BLaER1 treated with 17β-estradiol and CSF1 and Interleukin-3, amounts not matched to agents 10 nM and 100 nM (cell line): ENCODE data around the gene TCF4.

ENCODE experiments used
- H3K27ac ChIP-seq, 11 experiments: shearing (Covaris generic); formaldehyde crosslinking; 2 replicates each; pipeline ENCODE4 v1.8.1; 2022
- H3K27me3 ChIP-seq, 11 experiments: shearing (Covaris generic); formaldehyde crosslinking; 2 replicates each; pipeline ENCODE4 v1.8.1; 2022
- H3K36me3 ChIP-seq, 11 experiments: shearing (Covaris generic); formaldehyde crosslinking; 2 replicates each; pipeline ENCODE4 v1.8.1; 2022
- H3K4me1 ChIP-seq, 10 experiments: shearing (Covaris generic); formaldehyde crosslinking; 2 replicates each; pipeline ENCODE4 v1.8.1; 2022
- H3K4me2 ChIP-seq, 11 experiments: shearing (Covaris generic); formaldehyde crosslinking; 2 replicates each; pipeline ENCODE4 v1.8.1; 2022
- H3K4me3 ChIP-seq, 10 experiments: shearing (Covaris generic); formaldehyde crosslinking; 2 replicates each; pipeline ENCODE4 v1.8.1; 2022
- H3K9ac ChIP-seq, 11 experiments: shearing (Covaris generic); formaldehyde crosslinking; 2 replicates each; pipeline ENCODE4 v1.8.1; 2022
- H3K9me3 ChIP-seq, 11 experiments: shearing (Covaris generic); formaldehyde crosslinking; replicated peaks in 1 of 11; 2 replicates each; pipeline ENCODE4 v1.8.1; 2022
- H4K20me1 ChIP-seq, 11 experiments: shearing (Covaris generic); formaldehyde crosslinking; 2 replicates each; pipeline ENCODE4 v1.8.1; 2022
- Cebpa-rat ChIP-seq, 11 experiments: shearing (Covaris generic); IDR thresholded peaks; 2 replicates each; pipeline ENCODE4 v1.8.1; 2022

The TCF4 gene

GRCh38 chr18:55407191-55407590 is 180.8 kb downstream of the TCF4 start:
- Histone ChIP-seq H3K27ac (no peak overlapping the region), H3K36me3 (peaks cover 8 to 89% (median 63%) of the 10 kb centered on the region in 11 experiments; a peak in 19 of 22 replicates)

GRCh38 chr18:55406451-55406991 is 181.5 kb downstream of the TCF4 start:
- no peak overlapping the region for H3K4me3 ChIP-seq
- no peaks in the 10 kb centered on the region for H3K27me3 ChIP-seq
- H3K9ac ChIP-seq, result no peak overlapping the region
- no peaks in the 10 kb centered on the region for H3K9me3 ChIP-seq
- TF ChIP-seq Cebpa-rat (IDR thresholded peaks at IDR 0.05), result no peak
- H3K36me3 ChIP-seq, result peaks cover 12 to 89% (median 67%) of the 10 kb centered on the region in 11 experiments
- peaks cover 0 to 100% (median 98%) of the 10 kb centered on the region in 11 experiments; a peak in 15 of 22 replicates for H4K20me1 ChIP-seq
- 0 out of 22 replicates have a peak overlapping the region, but pooled peaks of 1 of the 11 experiments have one; percentile 13 for H3K4me2 ChIP-seq
- no peak overlapping the region for H3K27ac ChIP-seq
- peaks cover 0 to 19% (median 5%) of the 10 kb centered on the region in 10 experiments; a peak in 7 of 20 replicates for H3K4me1 ChIP-seq

More at GRCh38 chr18:55407191-55407590, 180.8 kb downstream of the TCF4 start:
- no peak for TF ChIP-seq Cebpa-rat (IDR thresholded peaks at IDR 0.05)
- Histone ChIP-seq H3K9ac (no peak overlapping the region), H4K20me1 (peaks cover 0 to 100% (median 95%) of the 10 kb centered on the region in 11 experiments; a peak in 15 of 22 replicates), H3K4me3 (no peak overlapping the region), H3K4me1 (peaks cover 0 to 19% (median 5%) of the 10 kb centered on the region in 10 experiments; a peak in 7 of 20 replicates), H3K4me2 (no peak overlapping the region), H3K9me3 (no peaks in the 10 kb centered on the region), H3K27me3 (no peaks in the 10 kb centered on the region)

DNA sequence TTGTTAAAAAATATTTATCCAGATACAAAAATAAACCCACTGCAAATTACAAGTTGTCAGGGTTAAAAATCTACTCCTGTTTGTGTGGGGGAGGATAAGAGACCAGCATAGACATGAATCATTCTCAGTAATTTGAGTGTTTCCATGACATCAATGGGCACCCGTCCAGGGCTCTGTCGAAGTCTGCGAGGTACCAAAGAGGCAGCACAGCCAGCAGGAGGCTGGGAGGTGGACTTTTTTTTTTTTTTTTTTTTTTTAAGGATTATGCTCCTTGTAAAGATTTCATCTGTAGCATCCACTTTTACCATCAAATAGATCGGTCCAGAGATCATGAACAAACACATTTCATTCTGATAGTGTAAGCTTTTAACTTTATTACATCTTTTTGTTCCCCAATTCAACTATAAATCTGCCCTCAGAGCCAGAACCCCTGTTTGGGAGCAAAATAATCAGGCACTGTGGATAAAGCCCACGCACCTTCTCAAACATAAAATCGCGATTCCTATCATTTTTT is 182.0 kb downstream of the TCF4 start:
- H3K9ac ChIP-seq, result no peak overlapping the region
- no peaks in the 10 kb centered on the region for H3K9me3 ChIP-seq
- no peak overlapping the region for H3K4me3 ChIP-seq
- H3K4me2 ChIP-seq, result peak overlapping the region in 2 of 11 experiments; percentile 0 to 13; a peak in 1 of 22 replicates
- peaks cover 0 to 19% (median 5%) of the 10 kb centered on the region in 10 experiments; a peak in 7 of 20 replicates for H3K4me1 ChIP-seq
- no peak overlapping the region for H3K27ac ChIP-seq
- TF ChIP-seq Cebpa-rat (IDR thresholded peaks at IDR 0.05), result no peak
- H3K27me3 ChIP-seq, result no peaks in the 10 kb centered on the region
- peaks cover 15 to 90% (median 72%) of the 10 kb centered on the region in 11 experiments for H3K36me3 ChIP-seq
- peaks cover 0 to 100% (median 98%) of the 10 kb centered on the region in 11 experiments; a peak in 15 of 22 replicates for H4K20me1 ChIP-seq

DNA sequence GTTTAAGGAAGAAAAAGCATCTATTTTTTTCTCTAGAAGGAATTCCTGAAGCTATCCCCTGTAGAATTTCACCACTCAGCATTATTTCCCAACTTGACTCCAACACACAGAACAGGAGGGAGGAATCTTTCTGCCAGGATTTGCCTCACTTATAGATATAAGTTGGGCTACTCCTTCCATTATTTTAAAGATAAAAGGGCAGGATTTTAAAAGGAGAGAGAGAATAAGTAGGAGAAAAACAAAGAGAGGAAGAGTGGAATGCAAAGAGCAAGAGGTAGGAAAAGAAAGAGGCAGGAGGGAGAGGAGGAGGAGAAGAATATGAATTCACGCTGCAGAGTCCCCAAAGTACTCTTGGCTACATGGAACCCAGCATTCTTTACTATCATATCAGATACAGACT is 182.5 kb downstream of the TCF4 start:
- Histone ChIP-seq H3K27me3 (no peaks in the 10 kb centered on the region), H3K27ac (no peak overlapping the region), H3K9ac (no peak overlapping the region), H4K20me1 (peaks cover 0 to 100% (median 98%) of the 10 kb centered on the region in 11 experiments; a peak in 15 of 22 replicates), H3K9me3 (no peaks in the 10 kb centered on the region), H3K36me3 (peaks cover 19 to 90% (median 72%) of the 10 kb centered on the region in 11 experiments), H3K4me1 (peaks cover 0 to 19% (median 5%) of the 10 kb centered on the region in 10 experiments; a peak in 7 of 20 replicates), H3K4me3 (no peak overlapping the region), H3K4me2 (peak overlapping the region in 2 of 11 experiments; percentile 0 to 13; a peak in 1 of 22 replicates)
- TF ChIP-seq Cebpa-rat (IDR thresholded peaks at IDR 0.05), result no peak

GRCh38 chr18:55404832-55405465 is 183.0 kb downstream of the TCF4 start:
- no peak for TF ChIP-seq Cebpa-rat (IDR thresholded peaks at IDR 0.05)
- peaks cover 0 to 19% (median 4%) of the 10 kb centered on the region in 10 experiments; a peak in 7 of 20 replicates for H3K4me1 ChIP-seq
- H3K9me3 ChIP-seq, result no peaks in the 10 kb centered on the region
- H4K20me1 ChIP-seq, result peaks cover 0 to 100% (median 97%) of the 10 kb centered on the region in 11 experiments; a peak in 15 of 22 replicates
- no peak overlapping the region for H3K9ac ChIP-seq
- peaks cover 18 to 89% (median 74%) of the 10 kb centered on the region in 11 experiments for H3K36me3 ChIP-seq
- H3K4me2 ChIP-seq, result 0 out of 22 replicates have a peak overlapping the region, but pooled peaks of 1 of the 11 experiments have one; percentile 0
- no peak overlapping the region for H3K4me3 ChIP-seq
- no peaks in the 10 kb centered on the region for H3K27me3 ChIP-seq
- no peak overlapping the region for H3K27ac ChIP-seq

- Histone ChIP-seq H3K9ac (no peak overlapping the region), H3K36me3 (peaks cover 16 to 92% (median 73%) of the 10 kb centered on the region in 11 experiments; a peak in 21 of 22 replicates), H3K9me3 (no peaks in the 10 kb centered on the region), H3K4me1 (peaks cover 0 to 19% (median 4%) of the 10 kb centered on the region in 10 experiments; a peak in 7 of 20 replicates), H3K4me3 (no peak overlapping the region), H3K4me2 (no peak overlapping the region), H3K27ac (no peak overlapping the region), H4K20me1 (peaks cover 0 to 100% (median 96%) of the 10 kb centered on the region in 11 experiments; a peak in 15 of 22 replicates), H3K27me3 (no peaks in the 10 kb centered on the region)
- no peak for TF ChIP-seq Cebpa-rat (IDR thresholded peaks at IDR 0.05)
These were observed 183.7 kb downstream of the TCF4 start for GRCh38 chr18:55404136-55404830.

DNA sequence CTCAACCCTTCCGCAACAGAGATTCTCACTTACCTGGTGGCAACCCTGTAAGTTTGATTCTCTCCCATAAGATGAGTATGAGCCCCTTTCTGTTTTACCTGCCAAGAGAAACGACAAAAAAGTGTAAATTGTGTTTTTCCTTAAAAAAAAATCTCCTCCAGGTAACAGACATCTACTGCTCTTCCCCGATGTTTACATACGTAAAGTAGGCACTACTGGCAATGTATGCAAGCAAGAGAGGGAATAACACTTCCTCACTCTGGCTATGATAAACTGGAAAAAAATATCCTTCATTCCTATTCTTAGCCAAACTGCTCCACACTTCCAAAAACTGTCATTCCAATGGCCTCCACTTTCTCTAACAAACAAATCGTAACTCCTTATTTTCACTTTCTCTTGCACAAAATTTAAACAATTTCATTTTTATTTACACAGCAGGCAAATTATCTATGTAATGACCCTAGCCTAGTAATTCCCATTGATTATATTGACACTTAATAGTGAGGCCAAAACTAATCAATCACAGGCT is 184.5 kb downstream of the TCF4 start:
- Histone ChIP-seq H3K36me3 (peaks cover 16 to 92% (median 74%) of the 10 kb centered on the region in 11 experiments; a peak in 21 of 22 replicates), H3K27ac (no peak overlapping the region), H3K27me3 (no peaks in the 10 kb centered on the region), H3K9ac (no peak overlapping the region), H3K4me3 (no peak overlapping the region), H4K20me1 (peaks cover 0 to 100% (median 96%) of the 10 kb centered on the region in 11 experiments; a peak in 15 of 22 replicates), H3K4me1 (peaks cover 0 to 19% (median 4%) of the 10 kb centered on the region in 10 experiments; a peak in 7 of 20 replicates), H3K4me2 (no peak overlapping the region), H3K9me3 (no peaks in the 10 kb centered on the region)
- TF ChIP-seq Cebpa-rat (IDR thresholded peaks at IDR 0.05), result no peak

GRCh38 chr18:55402731-55403405 is 185.1 kb downstream of the TCF4 start:
- TF ChIP-seq Cebpa-rat (IDR thresholded peaks at IDR 0.05), result no peak
- H3K9me3 ChIP-seq, result no peaks in the 10 kb centered on the region
- H3K4me3 ChIP-seq, result no peak overlapping the region
- H3K4me1 ChIP-seq, result peaks cover 0 to 19% (median 4%) of the 10 kb centered on the region in 10 experiments; a peak in 7 of 20 replicates
- no peak overlapping the region for H3K4me2 ChIP-seq
- no peaks in the 10 kb centered on the region for H3K27me3 ChIP-seq
- H3K36me3 ChIP-seq, result peaks cover 16 to 93% (median 73%) of the 10 kb centered on the region in 11 experiments; a peak in 21 of 22 replicates
- no peak overlapping the region for H3K9ac ChIP-seq
- peaks cover 0 to 100% (median 96%) of the 10 kb centered on the region in 11 experiments; a peak in 14 of 22 replicates for H4K20me1 ChIP-seq
- no peak overlapping the region for H3K27ac ChIP-seq
